K562 (cell line): ENCODE measurements around the gene KLHDC10. TPM values are rescaled to one million over a fixed set of nuclear protein-coding genes. Genes with fewer than 3 reads are reported as not detected.

Source experiments
- ATAC-seq: fragments of 200-7000 bp; cut with Tn5 transposase; 3 replicates; pipeline ENCODE4 v1.9.1; 2020; ENCODE audit warnings: moderate library complexity
- Bru-seq: library from RNA; stranded (reverse); fragments of 400-500 nt; gene quantifications from one replicate; lab custom pipeline; 2021; lab: Mats Ljungman, UMichigan
- BruChase-seq, 2 experiments: library from RNA; stranded (reverse); fragments of 400-500 nt; gene quantifications; one replicate each; lab custom pipeline; 2021; lab: Mats Ljungman, UMichigan
- BruUV-seq: library from RNA; stranded (reverse); fragments of 400-500 nt; replicated peaks from 2 replicates; lab custom pipeline; 2021; lab: Mats Ljungman, UMichigan
- CTCF ChIA-PET: fragments of 300-600 bp; formaldehyde crosslinking; extraction: SDS; loops from one replicate; lab custom pipeline; 2021; ENCODE audit warnings: low intra/inter-chr PET ratio; lab: Yijun Ruan, JAX
- POLR2A ChIA-PET: fragments of 300-600, 350-650 bp; sonication (Branson Sonifier 250); formaldehyde crosslinking; extraction: SDS; loops from one replicate; lab custom pipeline; 2021; ENCODE audit warnings: antibody characterized with exemption, inconsistent platforms; lab: Yijun Ruan, JAX
- DNase-seq, 4 experiments: peaks; one replicate each; pipeline versions ENCODE4 v3.0.0 to v3.0.0-alpha.2; 2011 to 2018; ENCODE audit warnings: low spot score in 3 of 4, mixed read lengths in 3 of 4; ENCODE audit errors: extremely low read depth in 1 of 4
- FAIRE-seq: peaks from 2 replicates; lab custom pipeline; 2011; peaks lifted over from hg19 to GRCh38; lab: Jason Lieb, UNC
- H2AFZ ChIP-seq: 2 replicates; pipeline ENCODE4 v1.6.0; 2011; ENCODE audit warnings: low read depth, low read length, control low read depth, inconsistent platforms
- H3K27ac ChIP-seq: fragments of 200-600 bp; 3 replicates; pipeline ENCODE4 v1.8.0; 2011; ENCODE audit warnings: low read depth, mild to moderate bottlenecking, control low read depth, inconsistent platforms, low read length, moderate library complexity, mixed read lengths; ENCODE audit errors: extremely low read depth
- H3K27me3 ChIP-seq, 2 experiments: fragments of 300-600 bp in 1 of 2; 2 replicates in 1 of 2; 3 replicates in 1 of 2; pipeline versions ENCODE4 v1.6.0 to v1.8.0; 2011; ENCODE audit warnings: inconsistent platforms in 2 of 2, low read length in 2 of 2, mild to moderate bottlenecking in 1 of 2, mixed read lengths in 1 of 2, moderate library complexity in 1 of 2; ENCODE audit not compliant: control insufficient read depth in 2 of 2, insufficient read depth in 2 of 2
- H3K36me3 ChIP-seq: fragments of 300-600 bp; 3 replicates; pipeline ENCODE4 v1.8.0; 2011; ENCODE audit warnings: mild to moderate bottlenecking, low read length, inconsistent platforms; ENCODE audit not compliant: control insufficient read depth, insufficient read depth
- H3K4me1 ChIP-seq, 2 experiments: fragments of 200-600 bp in 1 of 2; replicated peaks in 1 of 2; 2 replicates in 1 of 2; 3 replicates in 1 of 2; pipeline versions ENCODE4 v1.5.1 to v1.8.0; 2011; ENCODE audit warnings: inconsistent platforms in 2 of 2, low read length in 2 of 2, mild to moderate bottlenecking in 1 of 2, mixed read lengths in 1 of 2, moderate library complexity in 1 of 2; ENCODE audit not compliant: control insufficient read depth in 2 of 2, insufficient read depth in 2 of 2
- H3K4me2 ChIP-seq: 2 replicates; pipeline ENCODE4 v1.6.1; 2011; ENCODE audit warnings: low read length, control low read depth, inconsistent platforms, mixed read lengths; ENCODE audit not compliant: insufficient read depth
- H3K4me3 ChIP-seq: fragments of 200-600 bp; sonication (generic), shearing (Covaris generic); 2 replicates; pipeline ENCODE4 v1.5.1; 2016; ENCODE audit warnings: control low read depth, inconsistent platforms
- H3K79me2 ChIP-seq: fragments of 200-600 bp; 3 replicates; pipeline ENCODE4 v1.8.0; 2011; ENCODE audit warnings: low read length, inconsistent platforms; ENCODE audit not compliant: control insufficient read depth, insufficient read depth
- H3K9ac ChIP-seq, 2 experiments: 2 replicates each; pipeline versions ENCODE4 v1.6.0 to v1.6.1; 2011; ENCODE audit warnings: low read depth in 2 of 2, low read length in 2 of 2, control low read depth in 1 of 2, inconsistent platforms in 1 of 2, mild to moderate bottlenecking in 1 of 2, mixed read lengths in 1 of 2; ENCODE audit not compliant: insufficient read depth in 1 of 2
- H3K9me1 ChIP-seq: one replicate; pipeline ENCODE4 v1.6.0; 2011; ENCODE audit warnings: inconsistent platforms, mild to moderate bottlenecking, low read length, moderate library complexity; ENCODE audit not compliant: control insufficient read depth, insufficient read depth
- H3K9me3 ChIP-seq: replicated peaks from 2 replicates; pipeline ENCODE4 v1.5.1; 2011; ENCODE audit warnings: low read depth, low read length, inconsistent platforms; ENCODE audit not compliant: control insufficient read depth, insufficient read depth
- H4K20me1 ChIP-seq: replicated peaks from 2 replicates; pipeline ENCODE4 v1.6.1; 2011; ENCODE audit warnings: low read length, inconsistent platforms, mixed read lengths; ENCODE audit not compliant: control insufficient read depth, insufficient read depth
- ARID1B ChIP-seq: fragments of 450-650 bp; IDR thresholded peaks from 2 replicates; pipeline ENCODE4 v1.6.1; 2016; ENCODE audit warnings: antibody characterized with exemption, mild to moderate bottlenecking, inconsistent platforms
- BACH1 ChIP-seq: fragments of 200-800 bp; sonication (Bioruptor generic); IDR thresholded peaks from 2 replicates; pipeline ENCODE4 v1.6.1; 2016; ENCODE audit warnings: missing genetic modification characterization, missing compliant biosample characterization
- BRD4 ChIP-seq: fragments of 200-600 bp; sonication (generic); IDR thresholded peaks from 2 replicates; pipeline ENCODE4 v1.6.1; 2017; ENCODE audit warnings: inconsistent platforms
- CCAR2 ChIP-seq: fragments of 200-400 bp; formaldehyde crosslinking; IDR thresholded peaks from 2 replicates; pipeline ENCODE4 v1.6.1; 2017; ENCODE audit warnings: mild to moderate bottlenecking, low read depth, low read length
- E2F5 ChIP-seq: sonication (generic); formaldehyde crosslinking; IDR thresholded peaks from 2 replicates; pipeline ENCODE4 v1.8.0; 2022; ENCODE audit warnings: mild to moderate bottlenecking, missing genetic modification reagents
- PHB ChIP-seq: fragments of 250-450 bp; sonication (Bioruptor Pico); IDR thresholded peaks from 2 replicates; pipeline ENCODE4 v1.5.0; 2021
- RBM14 ChIP-seq: fragments of 200-400 bp; formaldehyde crosslinking; IDR thresholded peaks from 2 replicates; pipeline ENCODE4 v1.6.1; 2018; ENCODE audit warnings: low read depth, mild to moderate bottlenecking, low read length, moderate library complexity, borderline replicate concordance; ENCODE audit not compliant: insufficient read depth
- ZBTB43 ChIP-seq: sonication (generic); formaldehyde crosslinking; IDR thresholded peaks from 2 replicates; pipeline ENCODE4 v1.8.0; 2023; ENCODE audit warnings: mild to moderate bottlenecking, missing genetic modification reagents
- WGBS: fragments of 100-300 bp; shearing (Covaris generic); methylation state at CpG from one replicate; pipeline ENCODE4 v1.1.6; 2016; ENCODE audit warnings: low coverage, mixed read lengths; ENCODE audit not compliant: insufficient coverage; ENCODE audit errors: missing lambda C conversion rate; 5-methylcytosine and 5-hydroxymethylcytosine counted together
- in situ Hi-C: fragments of 300-500 bp; cut with MboI; formaldehyde crosslinking; loops from 4 replicates; pipeline ENCODE4 v1.15.0; 2018; ENCODE audit warnings: inconsistent platforms, mixed read lengths
- intact Hi-C: fragments of 100-400 bp; cut with micrococcal nuclease; formaldehyde crosslinking; loops from 2 replicates; pipeline ENCODE4 v1.14.2; 2022
- long read RNA-seq, 3 experiments: library from polyadenylated mRNA in 2 of 3; library from RNA in 1 of 3; unstranded in 2 of 3; stranded (forward) in 1 of 3; transcript quantifications; one replicate each; pipeline ENCODE4 v2.0.0, GENCODE V29; 2019 to 2022
- polyA minus RNA-seq, 3 experiments: library from RNA; depleted of rRNA, polyadenylated mRNA; stranded (reverse); fragments of >200 nt; gene quantifications; 2 replicates each; pipeline ENCODE4 v1.2.3, GENCODE V29; 2011
- polyA plus RNA-seq, 8 experiments: library from polyadenylated mRNA; depleted of rRNA in 4 of 8; stranded (reverse) in 5 of 8; unstranded in 3 of 8; fragments of >200 nt; fragmentation: Nextera tagmentation in 2 of 8; fragmentation: Illumina TruSeq in 1 of 8; extraction: Ambion mirVana in 2 of 8; extraction: Trizol in 1 of 8; gene quantifications; 2 replicates each; pipeline versions ENCODE4 v1.2.1 to v1.2.3, GENCODE V29; 2011 to 2014; ENCODE audit warnings: inconsistent platforms in 1 of 8, missing spikeins in 1 of 8
- total RNA-seq, 7 experiments: library from RNA; depleted of rRNA in 6 of 7; stranded (reverse); fragments of >200 nt in 6 of 7; fragmentation: Illumina TruSeq in 2 of 7; extraction: Trizol in 2 of 7; gene quantifications; 2 replicates each; pipeline versions ENCODE4 v1.2.1 to v1.2.3, GENCODE V29; 2011 to 2021; ENCODE audit warnings: low replicate concordance in 1 of 7
- TF ChIP-seq, protein P1 (sequence below), 2 experiments: fragments of 250-450 bp in 1 of 2; fragments of 450-650 bp in 1 of 2; sonication (Bioruptor Pico) in 1 of 2; IDR thresholded peaks; 2 replicates each; pipeline versions ENCODE4 v1.6.1 to v1.8.0; 2016 to 2021; ENCODE audit warnings: mild to moderate bottlenecking in 2 of 2, moderate library complexity in 2 of 2, missing compliant biosample characterization in 1 of 2, missing genetic modification characterization in 1 of 2

Gene KLHDC10, protein sequence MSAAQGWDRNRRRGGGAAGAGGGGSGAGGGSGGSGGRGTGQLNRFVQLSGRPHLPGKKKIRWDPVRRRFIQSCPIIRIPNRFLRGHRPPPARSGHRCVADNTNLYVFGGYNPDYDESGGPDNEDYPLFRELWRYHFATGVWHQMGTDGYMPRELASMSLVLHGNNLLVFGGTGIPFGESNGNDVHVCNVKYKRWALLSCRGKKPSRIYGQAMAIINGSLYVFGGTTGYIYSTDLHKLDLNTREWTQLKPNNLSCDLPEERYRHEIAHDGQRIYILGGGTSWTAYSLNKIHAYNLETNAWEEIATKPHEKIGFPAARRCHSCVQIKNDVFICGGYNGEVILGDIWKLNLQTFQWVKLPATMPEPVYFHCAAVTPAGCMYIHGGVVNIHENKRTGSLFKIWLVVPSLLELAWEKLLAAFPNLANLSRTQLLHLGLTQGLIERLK
- total RNA-seq (2011; cell fraction: chromatin; rRNA removed; ENCODE audit: low replicate concordance): 81.9 and 159 TPM in 2 replicates
- total RNA-seq (2011; cell fraction: nucleolus; rRNA removed): 31.5 and 52.2 TPM in 2 replicates
- total RNA-seq (2011; cell fraction: nucleoplasm; rRNA removed): 65.8 and 115 TPM in 2 replicates
- total RNA-seq (2014; rRNA removed) (23.7 and 25.6 TPM in 2 replicates), total RNA-seq (2014; rRNA removed; fragmentation: Illumina TruSeq; extraction: Trizol) (31.4 and 33.3 TPM in 2 replicates), total RNA-seq (2015; rRNA removed; fragmentation: Illumina TruSeq; extraction: Trizol) (32.3 and 39.3 TPM in 2 replicates), total RNA-seq (2021) (38.7 and 41.7 TPM in 2 replicates), polyA plus RNA-seq (2011; rRNA removed) (80.5 and 117 TPM in 2 replicates), polyA plus RNA-seq (2014; fragmentation: Illumina TruSeq; extraction: Trizol) (27.8 and 32.0 TPM in 2 replicates), polyA plus RNA-seq (2014; fragmentation: Nextera tagmentation; extraction: Ambion mirVana) (10 to 100 TPM in 1 of 2 experiments, 1 to 10 TPM in 1; 9.8 to 11.3 TPM), polyA plus RNA-seq (2014; rRNA removed) (24.2 and 25.4 TPM in 2 replicates), polyA minus RNA-seq (2011; rRNA and poly(A)+ RNA removed) (161 and 267 TPM in 2 replicates), Bru-seq, nascent RNA (percentile 90 among the genes with signal in this experiment), BruChase-seq, experiment 1, labeled RNA remaining after a 2-hour chase (percentile 93 among the genes with signal in this experiment), BruChase-seq, experiment 2, labeled RNA remaining after a 6-hour chase (percentile 93 among the genes with signal in this experiment)
- polyA plus RNA-seq (2011; cell fraction: cytosol; rRNA removed): 34.1 and 98.5 TPM in 2 replicates
- 64.5 and 148 TPM in 2 replicates for polyA plus RNA-seq (2011; cell fraction: nucleus; rRNA removed)
- polyA plus RNA-seq (2012): 25.6 and 27.9 TPM in 2 replicates
- 47.6 and 59.6 TPM in 2 replicates for polyA minus RNA-seq (2011; cell fraction: cytosol; rRNA and poly(A)+ RNA removed)
- polyA minus RNA-seq (2011; cell fraction: nucleus; rRNA and poly(A)+ RNA removed): 16.6 and 47.5 TPM in 2 replicates
- long read RNA-seq, experiment 1, full-length matches to known transcripts: 13 of 107 reads
- long read RNA-seq, experiment 1, partial matches to known transcripts: 64 of 107 reads
- long read RNA-seq, experiment 1, other reads (novel, unspliced or antisense): 30 of 107 reads
- long read RNA-seq, experiment 2, full-length matches to known transcripts: 3 of 38 reads
- long read RNA-seq, experiment 2, partial matches to known transcripts: 2 of 38 reads
- long read RNA-seq, experiment 2, other reads (novel, unspliced or antisense): 33 of 38 reads
- long read RNA-seq, experiment 3, partial matches to known transcripts: 1 of 2 reads
- long read RNA-seq, experiment 3, other reads (novel, unspliced or antisense): 1 of 2 reads

GRCh38 chr7:130069978-130070860 lies at the start of gene KLHDC10:
Gene KLHDC10, plus strand, starts transcription at chr7:130070534. Its CDS starts 110 bp downstream, at chr7:130070644.
- no peaks in the 10 kb centered on the region for H3K27me3 ChIP-seq
- peak; percentile 99 to 100 (median 100) for DNase-seq
- H3K4me3 ChIP-seq: peak within 1 kb of the TSS; percentile 60
- peak within 1 kb of the TSS; percentile 97 for H3K4me2 ChIP-seq
- no peaks in the 10 kb centered on the region for H3K9me3 ChIP-seq
- under 1% methylated on average over 49 of the region's 57 CpGs for WGBS
- ATAC-seq: peak; percentile 94
- in situ Hi-C loops (loop anchor here (5.0 to 10.0 kb wide), 4 partner anchors 505 to 757 kb away; no protein-coding TSS in a partner anchor), intact Hi-C loops (loop anchor here (1.0 to 10.0 kb wide), 6 partner anchors 65 to 417 kb away; no protein-coding TSS in a partner anchor)
- FAIRE-seq: peak; percentile 99
- no peaks in the 10 kb centered on the region for H4K20me1 ChIP-seq
- peak within 1 kb of the TSS; percentile 86 to 92 for H3K9ac ChIP-seq
- H3K27ac ChIP-seq: peak within 1 kb of the TSS; percentile 78
- CTCF ChIA-PET: interaction anchor here (0.6 to 3.8 kb wide), 4 partner anchors 14 to 687 kb away, joined by 3 to 27 read pairs (median 4); no protein-coding TSS in a partner anchor
- H3K36me3 ChIP-seq: peaks cover 14% of the 10 kb centered on the region
- H3K4me1 ChIP-seq: peaks cover 11 to 20% of the 10 kb centered on the region in 2 experiments
- no peaks in the 10 kb centered on the region for H3K9me1 ChIP-seq
- peaks cover 49% of the 10 kb centered on the region for H3K79me2 ChIP-seq
- POLR2A ChIA-PET: interaction anchor here (0.6 to 2.3 kb wide), 22 partner anchors 10 to 692 kb away, joined by 3 to 13 read pairs (median 3); partner anchors contain the start of gene TMEM209
- H2AFZ ChIP-seq: peak within 1 kb of the TSS; percentile 99
- no TSS peak for BruUV-seq
- TF ChIP-seq BACH1 (tag): peak; percentile 42; the same call in 1 of the 2 replicates
- TF ChIP-seq BRD4: no peak
- no peak for TF ChIP-seq E2F5 (CRISPR knock-in tag)
- TF ChIP-seq CCAR2: no peak
- TF ChIP-seq, protein P1, sequence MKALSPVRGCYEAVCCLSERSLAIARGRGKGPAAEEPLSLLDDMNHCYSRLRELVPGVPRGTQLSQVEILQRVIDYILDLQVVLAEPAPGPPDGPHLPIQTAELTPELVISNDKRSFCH (CRISPR knock-in tag; IDR thresholded peaks at IDR 0.05): no peak
- TF ChIP-seq, protein P1 (tag; IDR thresholded peaks at IDR 0.05): peak; percentile 74
- TF ChIP-seq ZBTB43 (CRISPR knock-in tag): peak; percentile 84; the same call in 1 of the 2 replicates
- peak; percentile 41; the same call in 1 of the 2 replicates for TF ChIP-seq ARID1B
- peak; percentile 61; the same call in 1 of the 2 replicates for TF ChIP-seq PHB (CRISPR knock-in tag)
- TF ChIP-seq RBM14: no peak
